Keratinocyte (primary cell): ENCODE measurements around the gene CELF5. TPM values are rescaled to one million over a fixed set of nuclear protein-coding genes. Genes with fewer than 3 reads are reported as not detected.
"Not testable (repeated sequence)": the region's sequence is repeated elsewhere in the genome, so short reads cannot be mapped to it uniquely, and the experiment has no call there.

Experiments
- DNase-seq: peaks from one replicate; pipeline ENCODE4 v3.0.0-alpha.2; 2011; ENCODE audit warnings: low read depth, missing footprints, low spot score
- FAIRE-seq: peaks from 2 replicates; lab custom pipeline; 2011; peaks lifted over from hg19 to GRCh38; lab: Jason Lieb, UNC
- H2AFZ ChIP-seq: 2 replicates; pipeline ENCODE4 v1.6.0; 2012; ENCODE audit warnings: low read length, control low read depth, inconsistent platforms; ENCODE audit not compliant: control insufficient read depth
- H3K27ac ChIP-seq: 2 replicates; pipeline ENCODE4 v1.5.1; 2011; ENCODE audit warnings: low read length; ENCODE audit not compliant: control insufficient read depth, insufficient read depth
- H3K27me3 ChIP-seq: 3 replicates; pipeline ENCODE4 v1.6.0; 2011; ENCODE audit warnings: low read length; ENCODE audit not compliant: control insufficient read depth, insufficient read depth; ENCODE audit errors: extremely low read depth
- H3K36me3 ChIP-seq, 2 experiments: 2 replicates in 1 of 2; 3 replicates in 1 of 2; pipeline ENCODE4 v1.5.1; 2011; ENCODE audit warnings: low read length in 2 of 2, mild to moderate bottlenecking in 1 of 2; ENCODE audit not compliant: control insufficient read depth in 2 of 2, insufficient read depth in 2 of 2; ENCODE audit errors: extremely low read depth in 1 of 2
- H3K4me1 ChIP-seq: 3 replicates; pipeline ENCODE4 v1.5.1; 2011; ENCODE audit warnings: low read length; ENCODE audit not compliant: control insufficient read depth, insufficient read depth; ENCODE audit errors: extremely low read depth
- H3K4me2 ChIP-seq: 3 replicates; pipeline ENCODE4 v1.6.0; 2011; ENCODE audit warnings: low read depth, low read length; ENCODE audit not compliant: control insufficient read depth, insufficient read depth; ENCODE audit errors: extremely low read depth
- H3K4me3 ChIP-seq, 3 experiments: fragments of 200-600 bp in 1 of 3; sonication (generic) in 1 of 3; 2 replicates in 2 of 3; 3 replicates in 1 of 3; pipeline ENCODE4 v1.5.1; 2011 to 2016; ENCODE audit warnings: low read length in 3 of 3, mild to moderate bottlenecking in 3 of 3, control low read depth in 2 of 3, inconsistent platforms in 1 of 3, low read depth in 1 of 3, mixed read lengths in 1 of 3, mixed run types in 1 of 3, moderate library complexity in 1 of 3; ENCODE audit not compliant: control insufficient read depth in 2 of 3, insufficient read depth in 2 of 3; ENCODE audit errors: extremely low read depth in 1 of 3
- H3K79me2 ChIP-seq: 2 replicates; pipeline ENCODE4 v1.6.0; 2012; ENCODE audit warnings: low read length; ENCODE audit not compliant: control insufficient read depth, insufficient read depth
- H3K9ac ChIP-seq: 3 replicates; pipeline ENCODE4 v1.6.0; 2011; ENCODE audit warnings: low read length; ENCODE audit not compliant: control insufficient read depth, insufficient read depth; ENCODE audit errors: extremely low read depth
- H3K9me1 ChIP-seq: 3 replicates; pipeline ENCODE4 v1.6.0; 2011; ENCODE audit warnings: low read length; ENCODE audit not compliant: control insufficient read depth, insufficient read depth; ENCODE audit errors: extremely low read depth
- H3K9me3 ChIP-seq: 2 replicates; pipeline ENCODE4 v1.5.1; 2012; ENCODE audit warnings: low read depth, low read length; ENCODE audit not compliant: control insufficient read depth
- H4K20me1 ChIP-seq: 3 replicates; pipeline ENCODE4 v1.6.0; 2011; ENCODE audit warnings: low read length; ENCODE audit not compliant: control insufficient read depth, insufficient read depth; ENCODE audit errors: extremely low read depth
- CTCF ChIP-seq, 3 experiments: IDR thresholded peaks in 1 of 3; conservative IDR thresholded peaks in 1 of 3; optimal IDR thresholded peaks in 1 of 3; 2 replicates in 2 of 3; 3 replicates in 1 of 3; pipeline versions ENCODE3 to v1.5.1; 2011; ENCODE audit warnings: low read length in 3 of 3, mild to moderate bottlenecking in 3 of 3, moderate library complexity in 2 of 3, control low read depth in 1 of 3, inconsistent platforms in 1 of 3; ENCODE audit not compliant: insufficient read depth in 2 of 3; ENCODE audit errors: extremely low read depth in 1 of 3
- EZH2 ChIP-seq: IDR thresholded peaks from one replicate; pipeline ENCODE4 v1.6.1; 2012; ENCODE audit warnings: inconsistent platforms, mild to moderate bottlenecking, low read length, moderate library complexity
- dilution Hi-C: fragments of 300-500 bp; cut with MboI; formaldehyde crosslinking; loops from one replicate; pipeline ENCODE4 v1.7.0; 2020; ENCODE audit warnings: low sequenced_read_pairs; ENCODE audit not compliant: extremely low pct_ligation_motif_present
- polyA plus RNA-seq, 5 experiments: library from polyadenylated mRNA; depleted of rRNA in 3 of 5; stranded (reverse) in 3 of 5; stranded (forward) in 1 of 5; unstranded in 1 of 5; fragments of >200 nt; gene quantifications; 1 replicate in 1 of 5; 2 replicates in 3 of 5; 3 replicates in 1 of 5; pipeline versions ENCODE4 v1.2.1 to v1.2.3, GENCODE V29; 2011 to 2012; ENCODE audit warnings: missing spikeins in 2 of 5, low read depth in 1 of 5, low replicate concordance in 1 of 5

Gene CELF5
- polyA plus RNA-seq, 1 donor (not counting 4 experiments of a cell fraction or from before 2014, with no cell fraction given) = 0.04 TPM

- DNase-seq = no peak
- no peak overlapping the region for H3K4me3 ChIP-seq
- no peak overlapping the region for H3K9ac ChIP-seq
- no peaks in the 10 kb centered on the region for H3K36me3 ChIP-seq
- no peaks in the 10 kb centered on the region for H3K9me1 ChIP-seq
- H3K4me2 ChIP-seq = no peak overlapping the region
- TF ChIP-seq CTCF (optimal IDR thresholded peaks at IDR 0.05 in 1 of 3, IDR thresholded peaks at IDR 0.05 in 1 of 3, conservative IDR thresholded peaks at IDR 0.05 in 1 of 3; ENCODE audit: extremely low read depth in 1 of 3, insufficient read depth in 2 of 3, low read length in 3 of 3) = no peak
- TF ChIP-seq EZH2 = no peak
- no peaks in the 10 kb centered on the region for H3K4me1 ChIP-seq
- H4K20me1 ChIP-seq = no peaks in the 10 kb centered on the region
- no peak for FAIRE-seq
- no peak overlapping the region for H2AFZ ChIP-seq
- no peaks in the 10 kb centered on the region for H3K79me2 ChIP-seq
- H3K27ac ChIP-seq = no peak overlapping the region
- no peaks in the 10 kb centered on the region for H3K9me3 ChIP-seq
- H3K27me3 ChIP-seq = peaks cover 13% of the 10 kb centered on the region
- dilution Hi-C loops = no loop called here
These were observed 105.6 kb downstream of the CELF5 start for GRCh38 chr19:3330047-3330446.

GRCh38 chr19:3332232-3332631 is 107.8 kb downstream of the CELF5 start:
- H3K4me2 ChIP-seq, DNase-seq, dilution Hi-C loops, H3K9ac ChIP-seq, H3K9me1 ChIP-seq, H3K9me3 ChIP-seq, H3K4me1 ChIP-seq, H3K4me3 ChIP-seq, H3K36me3 ChIP-seq, H3K27ac ChIP-seq, H2AFZ ChIP-seq, H3K79me2 ChIP-seq, FAIRE-seq, H4K20me1 ChIP-seq: not testable (repeated sequence)
- H3K27me3 ChIP-seq = peaks cover 22% of the 10 kb centered on the region

GRCh38 chr19:3333020-3333583 is 108.6 kb downstream of the CELF5 start:
- dilution Hi-C loops = no loop called here
- DNase-seq (no peak), FAIRE-seq (no peak)
- Histone ChIP-seq H3K27ac (no peak overlapping the region), H3K79me2 (no peaks in the 10 kb centered on the region), H3K36me3 (no peaks in the 10 kb centered on the region), H3K4me3 (no peak overlapping the region), H2AFZ (no peak overlapping the region), H3K9me3 (no peaks in the 10 kb centered on the region), H3K27me3 (peaks cover 22% of the 10 kb centered on the region), H3K4me1 (peaks cover 5% of the 10 kb centered on the region), H3K4me2 (no peak overlapping the region), H3K9me1 (no peaks in the 10 kb centered on the region), H4K20me1 (no peaks in the 10 kb centered on the region), H3K9ac (no peak overlapping the region)
- TF ChIP-seq EZH2 = no peak
- TF ChIP-seq CTCF (optimal IDR thresholded peaks at IDR 0.05 in 1 of 3, IDR thresholded peaks at IDR 0.05 in 1 of 3, conservative IDR thresholded peaks at IDR 0.05 in 1 of 3; ENCODE audit: extremely low read depth in 1 of 3, insufficient read depth in 2 of 3, low read length in 3 of 3) = no peak
